ENCODE results near the gene RPL34.

- no peak for TF ChIP-seq EZH2 (IDR thresholded peaks at IDR 0.05; ENCODE audit: insufficient read depth, poor library complexity, severe bottlenecking)
- TF ChIP-seq EZH2phosphoT487 (IDR thresholded peaks at IDR 0.05; ENCODE audit: insufficient read depth, low read depth), result no peak
These were observed 24.0 kb upstream of the RPL34 start for GRCh38 chr4:108596344-108596743.
